ENCODE results near the gene WNT10A. TPM values are rescaled to one million over a fixed set of nuclear protein-coding genes. Genes with fewer than 3 reads are reported as not detected.

The WNT10A gene
- total and polyA plus RNA-seq, 10 of the 15 experiments (the other 5 are each of a cell fraction or from before 2014, with no cell fraction given), result 0.61 to 45.0 (median 6.9) TPM

GRCh38 chr2:218858138-218858445 lies 22.6 kb upstream of the WNT10A start (continued):
- no peak for TF ChIP-seq SMARCA5 (IDR thresholded peaks at IDR 0.05)

- Histone ChIP-seq H2AFZ (ENCODE audit: control insufficient read depth, low read depth, low read length) (no peak overlapping the region), H3K36me3 (ENCODE audit: control insufficient read depth in 2 of 2, insufficient read depth in 2 of 2, low read length in 1 of 2) (no peaks in the 10 kb centered on the region), H3K4me3 (no peak overlapping the region), H3K4me2 (ENCODE audit: control insufficient read depth, insufficient read depth) (0 out of 2 replicates have a peak overlapping the region, but pooled peaks have one; percentile 3), H4K20me1 (ENCODE audit: control insufficient read depth, insufficient read depth) (no peaks in the 10 kb centered on the region), H3K9ac (ENCODE audit: control insufficient read depth, insufficient read depth, low read length) (no peak overlapping the region), H3K79me2 (ENCODE audit: control insufficient read depth, insufficient read depth, low read length) (no peaks in the 10 kb centered on the region), H3K9me3 (replicated peaks; ENCODE audit: control insufficient read depth, insufficient read depth, low read length) (no peaks in the 10 kb centered on the region), H3K4me1 (ENCODE audit: control insufficient read depth, insufficient read depth, low read length) (no peaks in the 10 kb centered on the region), H3K27ac (ENCODE audit: control insufficient read depth, insufficient read depth) (no peak overlapping the region), H3K27me3 (replicated peaks in 1 of 2; ENCODE audit: control insufficient read depth in 2 of 2, insufficient read depth in 2 of 2, low read length in 1 of 2) (peaks cover 22 to 30% of the 10 kb centered on the region in 2 experiments)
- intact Hi-C loops (cut with micrococcal nuclease; ENCODE audit: unreplicated experiment), result no loop called here
- POLR2A ChIA-PET, result no interaction called here
- ATAC-seq (no peak), DNase-seq (ENCODE audit: low read depth, low spot score) (no peak), FAIRE-seq (no peak)
- whole genome bisulfite sequencing (ENCODE audit: insufficient coverage, insufficient replicate concordance, low lambda C conversion rate, missing lambda C conversion rate), result 13% methylated on average over 39 of the region's 51 CpGs
- CTCF ChIA-PET, result interaction anchor here (0.7 to 1.8 kb wide), 3 partner anchors 18 to 133 kb away, joined by 3 to 6 read pairs (median 4); no protein-coding TSS in a partner anchor
- RAD21 ChIA-PET (ENCODE audit: unreplicated experiment), result no interaction called here
- in situ Hi-C loops (cut with MboI), result no loop called here
- BruUV-seq (replicated peaks), result no TSS peak
- TF ChIP-seq SUZ12 (IDR thresholded peaks at IDR 0.05; ENCODE audit: unreplicated experiment) (peak; percentile 63), BCL11A (IDR thresholded peaks at IDR 0.05; ENCODE audit: low read depth, low read length) (no peak)
- SMC1A ChIA-PET (ENCODE audit: uncharacterized antibody, unreplicated experiment), result interaction anchor here (1.6 kb wide), 1 partner anchor 40 kb away, joined by 3 read pairs; no protein-coding TSS in a partner anchor
Observed at GRCh38 chr2:218858671-218859555, 21.7 kb upstream of the WNT10A start.

GRCh38 chr2:218859556-218859987 lies 21.1 kb upstream of the WNT10A start, which contains the start of gene WNT6:
WNT6 (plus strand) TSS chr2:218859805; CDS start chr2:218860038, 233 bp downstream.
- intact Hi-C loops (cut with micrococcal nuclease; ENCODE audit: unreplicated experiment), result no loop called here
- TF ChIP-seq STAT3 (IDR thresholded peaks at IDR 0.05; ENCODE audit: low read depth, low read length), result no peak
- no peak for TF ChIP-seq PAX8 (IDR thresholded peaks at IDR 0.05)
- no peak for TF ChIP-seq SIX5 (IDR thresholded peaks at IDR 0.05; ENCODE audit: low read depth, low read length, severe bottlenecking)
- TF ChIP-seq IRF5 (IDR thresholded peaks at IDR 0.05; ENCODE audit: borderline replicate concordance), result no peak
- TF ChIP-seq REST (IDR thresholded peaks at IDR 0.05; ENCODE audit: low read depth, low read length), result no peak
- TF ChIP-seq NBN (IDR thresholded peaks at IDR 0.05), result no peak
- no peak for TF ChIP-seq ATF3 (IDR thresholded peaks at IDR 0.05; ENCODE audit: borderline replicate concordance, extremely low read depth, low read depth, low read length)

More at GRCh38 chr2:218859556-218859987, 21.1 kb upstream of the WNT10A start, which contains the start of gene WNT6:
- Histone ChIP-seq H3K27ac (ENCODE audit: control insufficient read depth, insufficient read depth) (no peak within 1 kb of the TSS), H4K20me1 (ENCODE audit: control insufficient read depth, insufficient read depth) (no peaks in the 10 kb centered on the region), H3K9me3 (replicated peaks; ENCODE audit: control insufficient read depth, insufficient read depth, low read length) (no peaks in the 10 kb centered on the region), H3K9ac (ENCODE audit: control insufficient read depth, insufficient read depth, low read length) (no peak within 1 kb of the TSS), H3K36me3 (ENCODE audit: control insufficient read depth in 2 of 2, insufficient read depth in 2 of 2, low read length in 1 of 2) (no peaks in the 10 kb centered on the region), H3K4me2 (ENCODE audit: control insufficient read depth, insufficient read depth) (0 out of 2 replicates have a peak within 1 kb of the TSS, but pooled peaks have one; percentile 9), H3K79me2 (ENCODE audit: control insufficient read depth, insufficient read depth, low read length) (no peaks in the 10 kb centered on the region), H3K4me1 (ENCODE audit: control insufficient read depth, insufficient read depth, low read length) (no peaks in the 10 kb centered on the region), H3K4me3 (no peak within 1 kb of the TSS), H2AFZ (ENCODE audit: control insufficient read depth, low read depth, low read length) (no peak within 1 kb of the TSS), H3K27me3 (replicated peaks in 1 of 2; ENCODE audit: control insufficient read depth in 2 of 2, insufficient read depth in 2 of 2, low read length in 1 of 2) (peaks cover 22 to 28% of the 10 kb centered on the region in 2 experiments)
- ChIA-PET SMC1A (ENCODE audit: uncharacterized antibody, unreplicated experiment) (no interaction called here), CTCF (interaction anchor here (0.7 kb wide), 1 partner anchor 134 kb away, joined by 3 read pairs; no protein-coding TSS in a partner anchor), RAD21 (ENCODE audit: unreplicated experiment) (no interaction called here), POLR2A (no interaction called here)
- ATAC-seq (no peak), FAIRE-seq (no peak), DNase-seq (ENCODE audit: low read depth, low spot score) (no peak)
- WGBS (ENCODE audit: insufficient coverage, insufficient replicate concordance, low lambda C conversion rate, missing lambda C conversion rate), result no CpG with 5 or more reads among the region's 64 CpGs
- no TSS peak for BruUV-seq (replicated peaks)
- in situ Hi-C loops (cut with MboI), result no loop called here

All from GM12878 (cell line).